ENCODE results near the gene NAB2.

DNA sequence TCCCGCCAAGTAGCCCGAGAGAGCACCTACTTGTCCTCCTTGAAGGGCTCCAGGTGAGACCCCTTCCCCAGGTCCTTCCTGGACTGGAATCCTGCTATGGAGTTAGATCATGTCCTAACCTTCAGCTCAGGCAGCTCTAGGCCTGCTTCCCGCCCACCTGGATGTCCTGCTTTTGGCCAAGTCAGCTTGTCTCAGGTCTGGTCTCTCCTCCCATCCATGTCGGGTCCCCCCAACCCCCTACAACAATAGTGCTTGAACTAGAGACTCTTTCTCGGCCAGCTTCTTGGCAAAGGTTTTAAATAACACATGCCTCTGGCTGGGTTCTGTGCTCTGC, 3.6 kb downstream of the NAB2 start:
- TF ChIP-seq ESRRG (CRISPR knock-in tag; IDR thresholded peaks at IDR 0.05) = no peak
- no peak for TF ChIP-seq TOX (CRISPR knock-in tag; IDR thresholded peaks at IDR 0.05; ENCODE audit: borderline replicate concordance)
- TF ChIP-seq ARNTL (CRISPR knock-in tag; IDR thresholded peaks at IDR 0.05; ENCODE audit: borderline replicate concordance, low read depth) = no peak
- TF ChIP-seq TSHZ2 (CRISPR knock-in tag; IDR thresholded peaks at IDR 0.05) = no peak
- TF ChIP-seq ZFP30 (CRISPR knock-in tag; IDR thresholded peaks at IDR 0.05) = no peak
- TF ChIP-seq, protein P1, sequence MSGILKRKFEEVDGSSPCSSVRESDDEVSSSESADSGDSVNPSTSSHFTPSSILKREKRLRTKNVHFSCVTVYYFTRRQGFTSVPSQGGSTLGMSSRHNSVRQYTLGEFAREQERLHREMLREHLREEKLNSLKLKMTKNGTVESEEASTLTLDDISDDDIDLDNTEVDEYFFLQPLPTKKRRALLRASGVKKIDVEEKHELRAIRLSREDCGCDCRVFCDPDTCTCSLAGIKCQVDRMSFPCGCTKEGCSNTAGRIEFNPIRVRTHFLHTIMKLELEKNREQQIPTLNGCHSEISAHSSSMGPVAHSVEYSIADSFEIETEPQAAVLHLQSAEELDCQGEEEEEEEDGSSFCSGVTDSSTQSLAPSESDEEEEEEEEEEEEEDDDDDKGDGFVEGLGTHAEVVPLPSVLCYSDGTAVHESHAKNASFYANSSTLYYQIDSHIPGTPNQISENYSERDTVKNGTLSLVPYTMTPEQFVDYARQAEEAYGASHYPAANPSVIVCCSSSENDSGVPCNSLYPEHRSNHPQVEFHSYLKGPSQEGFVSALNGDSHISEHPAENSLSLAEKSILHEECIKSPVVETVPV (CRISPR knock-in tag; IDR thresholded peaks at IDR 0.05) = no peak
- TF ChIP-seq GLIS3 (CRISPR knock-in tag; IDR thresholded peaks at IDR 0.05) = no peak
- TF ChIP-seq, protein P2, sequence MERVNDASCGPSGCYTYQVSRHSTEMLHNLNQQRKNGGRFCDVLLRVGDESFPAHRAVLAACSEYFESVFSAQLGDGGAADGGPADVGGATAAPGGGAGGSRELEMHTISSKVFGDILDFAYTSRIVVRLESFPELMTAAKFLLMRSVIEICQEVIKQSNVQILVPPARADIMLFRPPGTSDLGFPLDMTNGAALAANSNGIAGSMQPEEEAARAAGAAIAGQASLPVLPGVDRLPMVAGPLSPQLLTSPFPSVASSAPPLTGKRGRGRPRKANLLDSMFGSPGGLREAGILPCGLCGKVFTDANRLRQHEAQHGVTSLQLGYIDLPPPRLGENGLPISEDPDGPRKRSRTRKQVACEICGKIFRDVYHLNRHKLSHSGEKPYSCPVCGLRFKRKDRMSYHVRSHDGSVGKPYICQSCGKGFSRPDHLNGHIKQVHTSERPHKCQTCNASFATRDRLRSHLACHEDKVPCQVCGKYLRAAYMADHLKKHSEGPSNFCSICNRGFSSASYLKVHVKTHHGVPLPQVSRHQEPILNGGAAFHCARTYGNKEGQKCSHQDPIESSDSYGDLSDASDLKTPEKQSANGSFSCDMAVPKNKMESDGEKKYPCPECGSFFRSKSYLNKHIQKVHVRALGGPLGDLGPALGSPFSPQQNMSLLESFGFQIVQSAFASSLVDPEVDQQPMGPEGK (CRISPR knock-in tag; IDR thresholded peaks at IDR 0.05; ENCODE audit: borderline replicate concordance) = no peak

All from SK-N-SH treated with all-trans-retinoic acid at 6 μM for 48 hours (cell line).